Stimulated activated CD8-positive, alpha-beta memory T cell treated with anti-CD3 and anti-CD28 coated beads, Interleukin-15, amount 100 ng/mL, for 24 hours (primary cell): ENCODE measurements around the gene VEPH1.

ENCODE experiments used
- DNase-seq: peaks from one replicate; pipeline ENCODE4 v3.0.0-alpha.2; 2020; ENCODE audit warnings: low read depth

Gene VEPH1

GRCh38 chr3:157477441-157477840 is 25.8 kb downstream of the VEPH1 start:
- no peak for DNase-seq

DNA sequence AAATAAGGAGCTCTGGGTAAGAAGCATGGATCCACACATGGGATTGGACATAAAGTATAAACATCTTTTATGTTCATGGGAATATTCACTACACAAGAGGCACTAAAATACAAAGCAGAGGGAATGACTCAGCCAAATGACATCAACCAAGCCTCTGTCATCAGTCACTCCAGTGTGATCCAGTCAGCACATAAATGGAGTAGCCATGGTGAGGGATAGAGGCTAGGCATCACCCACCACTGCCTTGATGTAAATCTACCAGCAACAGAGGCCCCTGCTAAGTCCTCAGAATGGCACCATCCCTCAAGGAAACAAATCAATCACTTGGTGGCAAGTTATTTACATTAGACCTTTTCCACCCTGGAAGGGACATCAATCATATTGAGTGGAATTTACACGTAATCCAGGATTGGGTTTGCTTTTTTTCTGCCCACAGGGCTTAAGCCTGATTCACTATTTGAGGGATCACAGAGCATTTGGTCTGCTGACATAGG is 27.2 kb downstream of the VEPH1 start:
- no peak for DNase-seq

DNA sequence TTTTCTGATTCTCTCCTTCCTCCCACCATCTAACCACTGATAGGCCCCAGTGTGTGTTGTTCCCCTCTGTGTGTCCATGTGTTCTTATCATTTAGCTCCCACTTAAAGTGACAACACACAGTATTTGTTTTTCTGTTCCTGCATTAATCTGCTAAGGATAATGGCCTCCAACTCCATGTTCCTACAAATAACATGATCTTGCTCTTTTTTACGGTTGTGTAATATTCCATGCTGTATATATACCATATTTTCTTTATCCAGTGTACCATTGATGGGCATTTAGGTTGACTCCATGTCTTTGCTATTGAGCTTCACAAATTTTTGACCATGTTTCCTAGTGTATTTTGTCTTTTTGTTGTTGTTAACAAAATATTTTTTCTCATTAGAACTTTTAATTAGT is 30.6 kb downstream of the VEPH1 start:
- no peak for DNase-seq

DNA sequence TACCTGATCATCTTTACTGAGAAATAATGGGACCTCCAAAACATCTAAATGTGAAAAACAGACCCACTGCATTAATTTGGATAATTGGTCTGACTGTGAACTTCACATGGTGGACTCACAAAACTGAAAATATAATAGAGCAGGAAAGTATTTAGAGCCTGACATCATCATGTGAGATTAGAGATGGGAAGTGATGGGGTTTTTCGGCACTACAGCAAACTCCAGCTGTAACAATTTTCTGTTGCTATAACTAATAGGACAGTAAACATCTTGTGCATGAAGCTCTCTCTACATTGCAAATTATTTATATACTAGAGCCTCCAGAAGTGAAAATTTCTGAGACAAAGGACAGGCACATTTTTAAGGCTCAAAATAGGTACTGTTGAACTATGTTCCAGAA is 32.2 kb downstream of the VEPH1 start:
- DNase-seq: no peak

DNA sequence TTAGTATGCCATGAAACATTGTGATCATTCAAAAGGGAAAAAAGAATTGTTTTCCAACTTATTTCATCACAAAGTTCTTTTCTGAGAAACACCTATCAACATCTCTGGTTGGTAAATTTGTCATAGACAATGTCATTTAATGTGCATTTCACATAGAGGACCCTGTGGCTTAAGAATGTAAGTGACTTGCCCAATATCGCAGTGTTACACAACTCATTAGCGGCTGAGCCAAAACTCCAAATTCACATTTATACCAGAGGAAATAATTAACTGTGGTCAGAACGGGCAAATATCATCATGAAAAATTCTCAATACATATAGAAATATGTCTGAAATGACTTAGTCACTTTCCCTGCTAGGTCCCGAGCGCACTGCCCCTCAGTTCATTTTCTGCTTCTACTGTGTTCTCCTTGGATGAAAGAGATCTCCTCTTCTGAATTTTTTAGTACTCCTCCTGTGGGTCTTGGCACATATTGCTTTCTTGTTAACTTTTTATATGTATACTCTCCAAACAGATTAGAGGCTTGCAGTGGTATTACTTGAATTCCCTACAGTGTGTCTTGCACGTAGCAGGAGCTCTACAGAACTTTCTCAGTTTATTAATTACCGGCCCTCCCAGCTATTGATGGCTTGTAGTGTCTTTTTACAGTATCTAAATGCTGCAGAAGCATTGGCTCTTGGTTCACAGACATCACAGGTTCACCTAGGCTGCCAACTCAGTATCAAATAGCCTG is 33.5 kb downstream of the VEPH1 start:
- no peak for DNase-seq

- no peak for DNase-seq
Observed at GRCh38 chr3:157467200-157467599, 36.0 kb downstream of the VEPH1 start.

DNA sequence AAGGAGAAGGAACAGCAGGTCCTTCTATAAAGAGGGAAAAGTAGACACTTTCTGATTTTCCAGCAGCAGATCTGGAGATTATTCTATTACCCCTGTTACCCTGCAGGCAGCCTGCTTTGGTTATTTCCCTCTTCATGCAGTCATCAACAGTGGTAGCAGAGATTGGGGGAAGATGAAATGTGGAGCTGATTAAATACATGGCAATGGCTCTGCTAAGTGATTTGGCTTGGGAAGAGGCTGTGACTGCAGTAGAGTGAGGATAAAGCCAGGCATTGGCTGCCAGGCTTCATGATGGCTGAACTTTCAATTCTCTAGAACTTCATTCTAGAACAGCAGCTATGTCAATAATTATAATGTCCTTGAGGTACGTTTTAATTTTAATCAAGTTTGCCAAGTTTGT is 37.5 kb downstream of the VEPH1 start:
- DNase-seq: no peak

- no peak for DNase-seq
Observed at GRCh38 chr3:157464321-157464720, 38.9 kb downstream of the VEPH1 start.

DNA sequence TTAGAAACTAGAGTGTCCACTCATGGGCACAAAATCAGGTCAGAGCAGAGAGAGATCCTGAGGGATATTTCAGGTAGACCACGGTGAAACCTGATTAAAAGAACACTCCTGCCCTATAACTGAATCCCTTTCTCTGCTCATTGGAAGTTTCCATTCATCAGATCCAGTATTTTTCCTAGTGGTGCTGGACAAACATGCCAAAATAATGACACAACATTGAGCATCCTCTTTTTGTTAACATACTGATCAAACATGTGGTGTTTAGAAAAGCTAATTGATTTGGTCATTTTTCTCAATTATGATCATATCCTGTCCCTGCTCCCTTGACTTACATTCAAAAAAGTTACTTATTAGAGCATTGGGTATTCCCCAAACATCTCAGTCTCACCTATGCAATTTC is 39.4 kb downstream of the VEPH1 start:
- no peak for DNase-seq

GRCh38 chr3:157460253-157460652 is 43.0 kb downstream of the VEPH1 start:
- no peak for DNase-seq

DNA sequence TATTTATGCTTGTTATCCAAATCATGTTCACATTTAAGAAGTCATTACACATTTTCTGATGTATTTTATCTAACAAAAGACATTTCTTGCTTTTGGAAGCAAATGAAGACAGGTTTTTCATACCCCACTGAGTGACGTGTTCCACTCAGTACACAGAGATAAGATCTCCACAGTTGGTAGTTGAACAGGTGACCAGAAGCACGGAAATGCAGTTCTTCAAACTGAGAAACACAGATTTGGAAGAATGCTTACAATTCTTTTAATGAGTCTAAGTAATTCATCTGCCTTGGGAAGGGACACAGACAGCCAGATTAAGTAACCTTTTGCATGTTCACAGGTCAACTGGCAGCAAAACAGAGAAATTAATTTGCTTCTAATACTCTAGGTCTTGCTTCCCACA is 43.5 kb downstream of the VEPH1 start:
- DNase-seq: no peak

DNA sequence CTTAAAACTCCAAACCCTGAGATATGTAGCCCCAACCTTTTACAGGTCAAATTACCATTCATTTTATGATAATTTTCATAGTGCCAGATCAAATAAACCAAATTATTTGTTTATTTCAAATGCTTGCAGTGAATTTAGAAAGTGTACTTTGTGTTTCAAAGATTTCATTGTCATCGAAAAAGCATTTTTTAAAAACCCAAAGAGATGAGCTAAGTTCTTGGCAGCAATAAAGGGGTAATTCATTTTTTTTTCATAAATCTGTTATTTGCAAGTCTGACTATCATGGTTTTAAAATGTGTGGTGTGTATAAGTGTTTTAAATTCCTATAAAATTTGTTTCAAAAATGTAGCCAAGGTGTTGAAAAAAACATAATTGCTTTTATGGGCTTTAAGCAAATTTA is 49.4 kb downstream of the VEPH1 start:
- no peak for DNase-seq

DNA sequence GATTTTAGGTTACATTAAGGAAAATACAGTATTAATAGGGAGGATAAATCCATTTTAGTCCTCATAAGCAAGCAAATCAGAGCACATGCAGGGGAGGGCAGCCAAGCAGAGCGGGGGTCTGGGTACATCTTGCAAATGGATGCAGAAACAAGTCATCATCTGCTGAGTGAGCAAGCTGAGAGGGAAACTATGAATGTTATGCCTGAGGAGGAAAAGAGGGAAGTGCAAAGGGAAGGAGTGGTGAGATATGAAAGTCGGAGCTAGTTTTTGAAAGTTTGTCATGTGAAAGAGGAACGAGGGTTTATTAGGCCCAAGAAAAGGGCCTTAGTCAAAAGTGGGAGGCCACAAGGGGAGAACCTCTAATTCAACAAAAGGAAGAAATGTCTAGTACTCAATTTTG is 51.1 kb downstream of the VEPH1 start:
- no peak for DNase-seq

DNA sequence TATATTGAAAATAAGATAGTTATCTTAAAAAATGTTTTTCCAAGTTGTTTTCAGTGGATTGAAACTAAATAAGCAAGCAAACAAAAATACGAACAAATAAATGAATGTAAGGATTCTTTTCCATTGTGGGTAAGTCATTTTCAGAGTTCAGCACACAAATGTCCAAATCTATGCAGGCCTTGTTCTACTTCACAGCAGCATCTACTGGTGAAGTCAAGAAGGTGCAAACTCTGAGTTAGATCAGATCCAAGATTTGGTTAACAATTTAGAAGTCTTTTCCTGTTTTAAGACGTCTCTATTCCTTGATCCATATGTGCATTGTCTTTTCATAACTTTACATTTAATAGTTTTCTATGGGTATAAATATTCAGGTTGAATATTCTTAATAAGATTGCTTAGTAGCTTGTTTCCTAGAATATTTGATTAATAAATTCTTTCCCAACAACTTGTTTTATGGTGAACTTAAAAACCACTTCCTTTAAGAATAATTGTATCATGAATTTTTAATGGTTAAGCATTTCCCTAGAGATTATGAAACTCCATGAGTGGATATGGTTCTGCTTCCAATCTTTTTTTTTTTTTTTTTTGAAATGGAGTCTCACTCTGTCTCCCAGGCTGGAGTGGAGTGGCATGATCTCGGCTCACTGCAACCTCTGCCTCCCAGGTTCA is 56.1 kb downstream of the VEPH1 start:
- no peak for DNase-seq

GRCh38 chr3:157445857-157446256 is 57.4 kb downstream of the VEPH1 start:
- DNase-seq: no peak

DNA sequence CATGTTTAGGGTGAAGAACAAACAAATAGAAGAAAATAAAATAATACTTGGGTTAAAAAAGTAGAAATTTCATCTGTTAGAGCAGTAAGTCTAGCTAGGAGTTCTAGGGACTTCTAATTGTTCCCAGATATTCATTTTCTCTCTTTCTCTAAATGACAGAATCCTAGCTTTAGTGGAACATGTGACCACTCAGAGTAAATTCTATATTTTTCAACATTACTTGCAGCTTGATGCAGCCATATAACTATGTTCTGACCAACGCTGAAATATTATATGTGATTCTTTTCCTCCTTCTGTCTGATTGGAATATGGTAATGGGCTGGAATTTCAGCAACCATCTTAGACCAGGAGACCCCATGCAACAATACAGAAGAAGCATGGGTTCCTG is 58.4 kb downstream of the VEPH1 start:
- DNase-seq: no peak

- DNase-seq: no peak
Observed at GRCh38 chr3:157443905-157444796, 59.1 kb downstream of the VEPH1 start.

DNA sequence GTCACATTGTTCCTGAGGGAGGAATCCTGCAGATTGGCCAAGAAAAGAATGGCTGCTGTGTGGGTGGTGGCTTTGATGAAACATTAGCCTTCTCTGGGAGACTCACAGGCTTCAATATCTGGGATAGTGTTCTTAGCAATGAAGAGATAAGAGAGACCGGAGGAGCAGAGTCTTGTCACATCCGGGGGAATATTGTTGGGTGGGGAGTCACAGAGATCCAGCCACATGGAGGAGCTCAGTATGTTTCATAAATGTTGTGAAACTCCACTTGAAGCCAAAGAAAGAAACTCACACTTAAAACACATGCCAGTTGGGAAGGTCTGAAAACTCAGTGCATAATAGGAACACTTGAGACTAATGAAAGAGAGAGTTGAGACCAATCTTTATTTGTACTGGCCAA is 60.5 kb downstream of the VEPH1 start:
- DNase-seq: no peak

- DNase-seq: no peak
Observed at GRCh38 chr3:157441102-157441624, 62.1 kb downstream of the VEPH1 start.

- DNase-seq: no peak
Observed at GRCh38 chr3:157438194-157438730, 65.0 kb downstream of the VEPH1 start.

- DNase-seq: no peak
Observed at GRCh38 chr3:157436583-157437291, 66.5 kb downstream of the VEPH1 start, which contains the start of gene PTX3. Gene PTX3, plus strand, starts transcription at chr3:157436850. Its CDS starts 84 bp downstream, at chr3:157436934.
